ENCODE measurements around the gene COPZ2. TPM values are rescaled to one million over a fixed set of nuclear protein-coding genes. Genes with fewer than 3 reads are reported as not detected.
"Not testable (repeated sequence)": the region's sequence is repeated elsewhere in the genome, so short reads cannot be mapped to it uniquely, and the experiment has no call there.

COPZ2 gene, protein sequence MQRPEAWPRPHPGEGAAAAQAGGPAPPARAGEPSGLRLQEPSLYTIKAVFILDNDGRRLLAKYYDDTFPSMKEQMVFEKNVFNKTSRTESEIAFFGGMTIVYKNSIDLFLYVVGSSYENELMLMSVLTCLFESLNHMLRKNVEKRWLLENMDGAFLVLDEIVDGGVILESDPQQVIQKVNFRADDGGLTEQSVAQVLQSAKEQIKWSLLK
- total RNA-seq = 1 to 10 TPM; 4.9 to 6.2 TPM

GRCh38 chr17:48037036-48037837 lies at the start of gene COPZ2:
COPZ2 (minus strand) TSS chr17:48037797; CDS start chr17:48037777, 20 bp downstream.
- no peak within 1 kb of the TSS for H3K27ac Mint-ChIP-seq
- no peaks in the 10 kb centered on the region for H3K36me3 Mint-ChIP-seq
- ChIA-PET POLR2A (interaction anchor here (1.0 to 2.9 kb wide), 3 partner anchors 11 to 22 kb away, joined by 3 to 15 read pairs (median 4); partner anchors contain the start of gene NFE2L1), CTCF (interaction anchor here (0.9 to 4.9 kb wide), 12 partner anchors 11 to 270 kb away, joined by 3 to 40 read pairs (median 4); partner anchors contain the start of genes NFE2L1 and SNX11)
- DNase-seq = peak; percentile 76
- peaks cover 7% of the 10 kb centered on the region for H3K4me1 Mint-ChIP-seq (ENCODE audit: low read depth)
- intact Hi-C loops (cut with micrococcal nuclease) = loop anchor here (1.0 to 2.0 kb wide), 2 partner anchors 11 to 38 kb away; partner anchors contain the start of gene NFE2L1
- H3K4me3 Mint-ChIP-seq = peak within 1 kb of the TSS; percentile 78
- no peaks in the 10 kb centered on the region for H3K9me3 Mint-ChIP-seq
- peaks cover 36% of the 10 kb centered on the region for H3K27me3 Mint-ChIP-seq

DNA sequence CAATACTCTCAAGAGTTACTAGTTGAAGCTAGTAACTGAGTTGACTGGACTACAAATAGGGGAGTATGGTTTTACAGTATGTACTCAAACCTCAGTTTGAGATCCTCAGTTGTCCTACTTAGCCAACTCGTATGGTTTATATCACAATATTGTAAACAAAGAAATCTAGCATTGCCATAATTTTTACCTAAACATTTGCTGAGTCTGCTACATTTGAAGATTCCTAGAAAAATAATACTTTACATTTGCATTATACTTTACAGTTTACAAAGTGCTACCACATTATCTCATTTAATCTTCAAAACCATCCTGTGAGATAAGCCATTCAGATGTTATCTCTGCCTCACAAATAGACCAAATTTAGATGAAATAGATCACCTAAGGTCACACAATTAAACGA lies 47.3 kb upstream of the COPZ2 start:
- ChIA-PET CTCF (no interaction called here), POLR2A (interaction anchor here (0.6 to 0.7 kb wide), 2 partner anchors 67 to 122 kb away, joined by 3 read pairs; no protein-coding TSS in a partner anchor)
- intact Hi-C loops (cut with micrococcal nuclease) = no loop called here
- Mint-ChIP-seq H3K4me3 (no peak overlapping the region), H3K27me3 (no peaks in the 10 kb centered on the region), H3K27ac (no peak overlapping the region), H3K9me3 (no peaks in the 10 kb centered on the region), H3K4me1 (ENCODE audit: low read depth) (no peaks in the 10 kb centered on the region), H3K36me3 (no peaks in the 10 kb centered on the region)
- DNase-seq = no peak

DNA sequence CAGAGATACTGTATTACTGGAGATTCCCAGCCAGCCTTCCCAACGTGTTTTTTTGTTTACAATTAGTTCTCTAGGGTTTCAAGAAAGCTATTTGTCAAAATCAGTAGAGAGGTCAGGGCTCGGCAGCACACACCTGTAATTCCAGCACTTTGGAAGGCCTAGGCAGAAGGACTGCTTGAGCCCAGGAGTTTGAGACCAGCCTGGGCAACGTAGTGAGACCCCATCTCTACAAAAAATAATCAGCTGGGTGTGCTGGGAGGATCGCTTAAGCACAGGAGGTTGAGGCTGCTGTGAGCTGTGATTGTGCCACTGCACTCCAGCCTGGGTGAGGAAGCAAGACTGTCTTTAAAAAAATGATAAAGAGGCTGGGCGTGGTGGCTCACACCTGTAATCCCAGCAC lies 44.3 kb upstream of the COPZ2 start:
- Mint-ChIP-seq H3K4me3 (no peak overlapping the region), H3K9me3 (no peaks in the 10 kb centered on the region), H3K27me3 (no peaks in the 10 kb centered on the region), H3K27ac (no peak overlapping the region), H3K36me3 (peaks cover under 1% of the 10 kb centered on the region), H3K4me1 (ENCODE audit: low read depth) (no peaks in the 10 kb centered on the region)
- DNase-seq = no peak
- intact Hi-C loops (cut with micrococcal nuclease) = loop anchor here (2.0 kb wide), 1 partner anchor 19 kb away; the partner anchor contains the start of gene CBX1
- ChIA-PET CTCF (interaction anchor here (0.7 to 5.9 kb wide), 14 partner anchors 8 to 537 kb away, joined by 3 to 79 read pairs (median 5); partner anchors contain the start of genes CBX1, CDK5RAP3 and COPZ2), POLR2A (interaction anchor here (0.6 kb wide), 1 partner anchor 9 kb away, joined by 8 read pairs; no protein-coding TSS in a partner anchor)

- POLR2A ChIA-PET = not testable (repeated sequence)
- H3K36me3 Mint-ChIP-seq = peaks cover 16% of the 10 kb centered on the region
These were observed 39.6 kb upstream of the COPZ2 start for GRCh38 chr17:48077152-48077551.

DNA sequence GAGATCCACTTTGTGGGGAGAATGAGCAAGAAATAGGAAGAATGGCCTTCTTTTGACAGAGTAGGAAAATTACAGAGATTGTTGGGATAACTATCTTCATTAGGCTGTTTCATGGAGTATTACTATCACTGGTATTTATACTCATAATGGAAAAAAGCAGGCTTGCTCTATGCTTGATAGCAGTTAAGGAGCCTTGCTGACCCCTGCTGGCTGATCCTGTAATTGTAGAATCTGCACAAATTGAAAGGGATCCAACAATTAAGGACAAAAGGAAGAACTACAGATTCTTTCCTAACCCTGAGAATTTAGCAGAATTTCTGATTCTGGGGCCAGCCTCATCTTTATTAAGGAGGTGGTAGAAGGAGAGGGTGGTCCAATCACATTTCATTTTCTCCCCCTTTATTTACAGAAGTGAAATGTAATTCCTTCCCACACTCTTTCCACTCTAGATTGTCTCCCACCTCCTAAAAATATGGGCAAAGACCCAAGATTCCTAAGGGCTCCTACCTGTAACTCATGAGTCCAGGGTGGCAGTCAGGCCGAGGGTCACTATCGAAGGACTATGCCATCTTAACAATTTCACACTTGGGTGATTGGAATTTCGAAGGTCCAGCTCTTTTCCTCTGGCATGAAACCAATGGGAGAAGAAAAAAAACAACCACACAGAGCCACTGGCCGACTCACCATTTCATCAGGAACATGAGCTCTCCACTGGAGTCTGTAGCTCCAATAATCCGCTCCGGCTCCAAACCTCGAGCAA lies 36.9 kb upstream of the COPZ2 start:
- peak; percentile 78 for DNase-seq

More at GRCh38 chr17:48077152-48077551, 39.6 kb upstream of the COPZ2 start:
- intact Hi-C loops (cut with micrococcal nuclease); H3K4me3 Mint-ChIP-seq; DNase-seq; H3K27ac Mint-ChIP-seq; H3K27me3 Mint-ChIP-seq; H3K4me1 Mint-ChIP-seq (ENCODE audit: low read depth); H3K9me3 Mint-ChIP-seq: not testable (repeated sequence)
- CTCF ChIA-PET = interaction anchor here (0.6 to 6.9 kb wide), 4 partner anchors 9 to 50 kb away, joined by 3 to 137 read pairs (median 4); no protein-coding TSS in a partner anchor

DNA sequence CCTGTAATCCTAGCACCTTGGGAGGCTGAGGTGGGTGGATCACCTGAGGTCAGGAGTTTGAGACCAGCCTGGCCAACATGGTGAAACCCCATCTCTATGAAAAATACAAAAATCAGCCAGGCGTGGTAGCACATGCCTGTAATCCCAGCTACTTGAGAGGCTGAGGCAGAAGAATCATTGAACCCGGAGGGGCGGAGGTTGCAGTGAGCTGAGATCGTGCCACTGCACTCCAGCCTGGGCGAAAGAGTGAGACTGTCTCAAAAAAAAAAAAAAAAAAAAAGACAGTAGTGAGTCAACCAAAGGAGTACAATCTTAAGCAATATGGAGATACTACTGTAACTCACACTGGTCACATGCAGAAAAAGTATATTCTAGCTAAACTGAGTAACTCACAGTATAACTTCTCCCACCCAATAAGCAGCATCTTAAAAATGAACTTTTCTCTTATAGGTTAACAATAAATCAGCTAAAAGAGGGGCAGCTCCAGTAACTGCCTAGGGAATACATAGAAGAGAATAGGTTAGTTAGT lies 36.0 kb upstream of the COPZ2 start:
- not testable (repeated sequence) for H3K27me3 Mint-ChIP-seq; H3K4me3 Mint-ChIP-seq; H3K9me3 Mint-ChIP-seq; H3K4me1 Mint-ChIP-seq (ENCODE audit: low read depth); DNase-seq; H3K27ac Mint-ChIP-seq
- intact Hi-C loops (cut with micrococcal nuclease) = loop anchor here (1.0 to 2.0 kb wide), 2 partner anchors 37 to 48 kb away; partner anchors contain the start of gene COPZ2
- POLR2A ChIA-PET = interaction anchor here (0.7 to 1.3 kb wide), 2 partner anchors 8 to 419 kb away, joined by 3 to 8 read pairs; no protein-coding TSS in a partner anchor
- peaks cover 25% of the 10 kb centered on the region for H3K36me3 Mint-ChIP-seq
- CTCF ChIA-PET = interaction anchor here (0.7 to 6.9 kb wide), 18 partner anchors 13 to 125 kb away, joined by 3 to 137 read pairs (median 5); partner anchors contain the start of genes COPZ2, NFE2L1 and SNX11

More for the DNA sequence above, 36.9 kb upstream of the COPZ2 start:
- POLR2A ChIA-PET = no interaction called here
- peaks cover 21% of the 10 kb centered on the region for H3K36me3 Mint-ChIP-seq
- no peaks in the 10 kb centered on the region for H3K4me1 Mint-ChIP-seq (ENCODE audit: low read depth)
- intact Hi-C loops (cut with micrococcal nuclease) = loop anchor here (1.0 to 2.0 kb wide), 2 partner anchors 38 to 49 kb away; partner anchors contain the start of gene COPZ2
- H3K4me3 Mint-ChIP-seq = no peak overlapping the region
- no peaks in the 10 kb centered on the region for H3K27me3 Mint-ChIP-seq
- CTCF ChIA-PET = interaction anchor here (0.6 to 6.9 kb wide), 23 partner anchors 9 to 803 kb away, joined by 3 to 137 read pairs (median 4); partner anchors contain the start of genes COPZ2, NFE2L1 and SNX11
- H3K9me3 Mint-ChIP-seq = no peaks in the 10 kb centered on the region
- H3K27ac Mint-ChIP-seq = no peak overlapping the region

DNA sequence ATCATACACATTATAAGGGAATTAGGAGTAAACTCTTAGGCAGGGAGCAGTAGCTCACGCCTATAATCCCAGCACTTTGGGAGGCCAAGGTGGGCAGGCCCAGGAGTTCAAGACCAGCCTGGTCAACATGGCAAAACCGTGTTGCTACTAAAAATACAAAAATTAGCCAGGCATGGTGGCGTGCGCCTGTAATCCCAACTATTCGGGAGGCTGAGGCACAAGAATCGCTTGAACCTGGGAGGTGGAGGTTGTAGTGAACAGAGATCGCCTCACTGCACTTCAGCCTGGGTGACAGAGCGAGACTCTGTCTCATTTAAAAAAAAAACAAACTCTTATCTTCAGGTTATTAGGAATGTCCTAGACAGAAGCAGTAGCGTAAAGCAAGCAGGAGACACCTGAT lies 35.2 kb upstream of the COPZ2 start:
- CTCF ChIA-PET = interaction anchor here (1.0 to 6.9 kb wide), 6 partner anchors 29 to 52 kb away, joined by 4 to 137 read pairs (median 8); partner anchors contain the start of genes COPZ2 and SNX11
- H3K36me3 Mint-ChIP-seq = peaks cover 30% of the 10 kb centered on the region
- intact Hi-C loops (cut with micrococcal nuclease) = not testable (repeated sequence)

DNA sequence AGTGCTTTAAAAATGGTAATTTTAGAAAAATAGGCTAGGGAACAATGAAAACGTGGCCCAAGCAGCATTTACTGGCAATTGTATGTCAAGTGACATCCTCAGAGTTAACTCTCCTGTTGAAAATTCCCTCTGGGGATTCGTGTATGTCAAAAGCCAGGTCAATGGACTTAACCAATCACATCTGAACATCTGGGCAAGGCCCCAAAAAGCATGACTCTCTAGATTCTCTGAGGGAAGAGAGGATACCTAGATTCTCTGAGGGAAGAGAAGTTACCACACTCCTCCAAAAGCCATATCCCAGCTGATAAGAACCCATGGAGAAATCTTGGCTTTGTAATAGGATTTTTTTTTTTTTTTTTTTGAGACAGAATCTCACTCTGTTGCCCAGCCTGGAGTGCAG lies 34.1 kb upstream of the COPZ2 start:
- POLR2A ChIA-PET = no interaction called here
- H3K36me3 Mint-ChIP-seq = peaks cover 33% of the 10 kb centered on the region
- intact Hi-C loops (cut with micrococcal nuclease) = no loop called here

More for the DNA sequence above, 35.2 kb upstream of the COPZ2 start:
- not testable (repeated sequence) for DNase-seq; H3K27me3 Mint-ChIP-seq; H3K4me3 Mint-ChIP-seq; H3K27ac Mint-ChIP-seq; H3K4me1 Mint-ChIP-seq (ENCODE audit: low read depth); H3K9me3 Mint-ChIP-seq
- POLR2A ChIA-PET = interaction anchor here (0.7 to 1.3 kb wide), 2 partner anchors 9 to 420 kb away, joined by 3 to 8 read pairs; no protein-coding TSS in a partner anchor

DNA sequence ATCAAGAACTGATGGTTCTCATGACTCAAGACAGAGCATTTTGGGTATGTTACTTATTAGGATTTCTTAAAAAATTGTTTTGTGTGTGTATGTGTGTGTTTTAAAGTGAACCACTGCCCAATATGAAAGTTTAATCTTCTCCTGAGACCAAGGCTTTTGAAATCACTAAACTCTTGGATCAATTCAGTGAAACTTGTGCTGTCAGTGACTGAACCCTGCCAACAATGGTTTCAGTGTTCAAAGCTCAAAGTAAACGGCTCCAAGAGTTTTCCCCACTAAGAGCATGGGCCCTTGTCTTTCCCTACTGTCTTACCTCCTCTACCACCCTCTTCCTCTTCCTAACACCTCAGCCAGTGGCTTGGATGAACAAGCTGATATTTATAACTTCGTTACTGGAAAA lies 32.6 kb upstream of the COPZ2 start:
- DNase-seq = no peak
- Mint-ChIP-seq H3K4me3 (no peak overlapping the region), H3K36me3 (peaks cover 32% of the 10 kb centered on the region), H3K4me1 (ENCODE audit: low read depth) (no peaks in the 10 kb centered on the region), H3K27me3 (no peaks in the 10 kb centered on the region), H3K27ac (no peak overlapping the region), H3K9me3 (no peaks in the 10 kb centered on the region)
- intact Hi-C loops (cut with micrococcal nuclease) = no loop called here
- ChIA-PET POLR2A (no interaction called here), CTCF (interaction anchor here (1.0 to 4.5 kb wide), 2 partner anchors 10 to 44 kb away, joined by 3 to 30 read pairs; no protein-coding TSS in a partner anchor)

More for the DNA sequence above, 34.1 kb upstream of the COPZ2 start:
- Mint-ChIP-seq H3K9me3 (no peaks in the 10 kb centered on the region), H3K27ac (no peak overlapping the region), H3K27me3 (no peaks in the 10 kb centered on the region), H3K4me1 (ENCODE audit: low read depth) (no peaks in the 10 kb centered on the region), H3K4me3 (no peak overlapping the region)
- DNase-seq = no peak
- CTCF ChIA-PET = interaction anchor here (6.9 kb wide), 1 partner anchor 45 kb away, joined by 137 read pairs; no protein-coding TSS in a partner anchor

- ChIA-PET CTCF (interaction anchor here (0.7 to 4.5 kb wide), 8 partner anchors 9 to 92 kb away, joined by 3 to 30 read pairs (median 5); no protein-coding TSS in a partner anchor), POLR2A (interaction anchor here (0.8 to 1.2 kb wide), 2 partner anchors 10 to 43 kb away, joined by 3 read pairs; no protein-coding TSS in a partner anchor)
- intact Hi-C loops (cut with micrococcal nuclease) = no loop called here
- Mint-ChIP-seq H3K9me3 (no peaks in the 10 kb centered on the region), H3K36me3 (peaks cover 30% of the 10 kb centered on the region), H3K4me3 (no peak overlapping the region), H3K27me3 (no peaks in the 10 kb centered on the region), H3K4me1 (ENCODE audit: low read depth) (no peaks in the 10 kb centered on the region), H3K27ac (no peak overlapping the region)
- DNase-seq = peak; percentile 24
These were observed 30.9 kb upstream of the COPZ2 start for GRCh38 chr17:48068491-48068961.
